Immature natural killer cell (primary cell): ENCODE measurements around the gene ROR2. TPM values are rescaled to one million over a fixed set of nuclear protein-coding genes. Genes with fewer than 3 reads are reported as not detected.

Experiments used
- DNase-seq, 3 donors: peaks; one replicate each; pipeline ENCODE4 v3.0.0; 2022; ENCODE audit warnings: mixed read lengths in 1 of 3
- H3K27ac Mint-ChIP-seq, 6 donors: one replicate each; pipeline ENCODE4 v1.8.0; 2020; ENCODE audit warnings: mixed read lengths in 6 of 6, mild to moderate bottlenecking in 5 of 6, inconsistent platforms in 4 of 6, moderate library complexity in 3 of 6
- H3K27me3 Mint-ChIP-seq, 3 donors: one replicate each; pipeline ENCODE4 v1.8.0; 2020 to 2021; ENCODE audit warnings: low read depth in 3 of 3, mild to moderate bottlenecking in 3 of 3, mixed read lengths in 3 of 3, moderate library complexity in 3 of 3, inconsistent platforms in 1 of 3
- H3K36me3 Mint-ChIP-seq, 3 donors: one replicate each; pipeline ENCODE4 v1.8.0; 2020; ENCODE audit warnings: mixed read lengths in 3 of 3, inconsistent platforms in 2 of 3, mild to moderate bottlenecking in 2 of 3
- H3K4me1 Mint-ChIP-seq, 2 donors: one replicate each; pipeline ENCODE4 v1.8.0; 2020; ENCODE audit warnings: inconsistent platforms in 2 of 2, mild to moderate bottlenecking in 2 of 2, mixed read lengths in 2 of 2, moderate library complexity in 1 of 2
- H3K4me3 Mint-ChIP-seq, 5 donors: one replicate each; pipeline ENCODE4 v1.8.0; 2020; ENCODE audit warnings: mild to moderate bottlenecking in 5 of 5, mixed read lengths in 5 of 5, inconsistent platforms in 3 of 5, moderate library complexity in 3 of 5
- H3K9me3 Mint-ChIP-seq, 6 donors: one replicate each; pipeline ENCODE4 v1.8.0; 2020; ENCODE audit warnings: mild to moderate bottlenecking in 6 of 6, mixed read lengths in 6 of 6, inconsistent platforms in 4 of 6, moderate library complexity in 3 of 6
- polyA plus RNA-seq, 3 donors: library from polyadenylated mRNA; unstranded; fragments of 300-500 nt; fragmentation: Illumina TruSeq; gene quantifications; one replicate each; pipeline ENCODE4 v1.2.3, GENCODE V29; 2021

ROR2 gene
- polyA plus RNA-seq, 3 donors from 2014 or later, result not detected

GRCh38 chr9:91766315-91767069 lies 183.5 kb downstream of the ROR2 start:
- DNase-seq, result no peak
- Mint-ChIP-seq H3K27me3 (peaks cover 5 to 14% (median 5%) of the 10 kb centered on the region in 3 donors), H3K36me3 (no peaks in the 10 kb centered on the region), H3K4me3 (no peak overlapping the region), H3K9me3 (peaks cover 0 to 3% (median 0%) of the 10 kb centered on the region in 6 donors), H3K27ac (no peak overlapping the region), H3K4me1 (no peaks in the 10 kb centered on the region)

GRCh38 chr9:91765296-91765695 lies 184.7 kb downstream of the ROR2 start:
- H3K36me3 Mint-ChIP-seq, result no peaks in the 10 kb centered on the region
- no peaks in the 10 kb centered on the region for H3K4me1 Mint-ChIP-seq
- peaks cover 5 to 14% (median 5%) of the 10 kb centered on the region in 3 donors for H3K27me3 Mint-ChIP-seq
- DNase-seq, result no peak
- H3K9me3 Mint-ChIP-seq, result peaks cover 0 to 3% (median 0%) of the 10 kb centered on the region in 6 donors
- H3K4me3 Mint-ChIP-seq, result no peak overlapping the region
- H3K27ac Mint-ChIP-seq, result no peak overlapping the region

DNA sequence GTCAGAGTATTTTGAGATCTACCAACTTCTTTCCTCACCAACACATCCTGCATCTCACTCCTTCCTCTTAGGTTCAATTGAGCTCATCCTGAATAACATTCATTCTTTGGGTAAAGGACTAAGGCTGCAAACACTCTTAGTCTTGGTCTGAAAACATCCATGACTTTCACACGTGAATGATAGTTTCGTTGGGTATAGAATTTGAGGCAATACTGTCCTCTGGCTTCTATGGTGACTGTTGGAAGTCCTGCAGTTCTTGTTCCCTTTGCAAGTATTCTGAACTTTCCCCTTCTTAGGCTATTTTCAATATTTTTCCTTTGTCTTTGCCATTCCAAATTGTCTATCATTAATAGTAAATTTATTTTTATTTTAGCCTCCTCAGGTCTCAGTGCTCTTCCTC lies 185.4 kb downstream of the ROR2 start:
- Mint-ChIP-seq H3K9me3 (peaks cover 0 to 3% (median 0%) of the 10 kb centered on the region in 6 donors), H3K27ac (no peak overlapping the region), H3K27me3 (peaks cover 5 to 16% (median 5%) of the 10 kb centered on the region in 3 donors), H3K4me1 (no peaks in the 10 kb centered on the region), H3K4me3 (no peak overlapping the region), H3K36me3 (no peaks in the 10 kb centered on the region)
- DNase-seq, result no peak

DNA sequence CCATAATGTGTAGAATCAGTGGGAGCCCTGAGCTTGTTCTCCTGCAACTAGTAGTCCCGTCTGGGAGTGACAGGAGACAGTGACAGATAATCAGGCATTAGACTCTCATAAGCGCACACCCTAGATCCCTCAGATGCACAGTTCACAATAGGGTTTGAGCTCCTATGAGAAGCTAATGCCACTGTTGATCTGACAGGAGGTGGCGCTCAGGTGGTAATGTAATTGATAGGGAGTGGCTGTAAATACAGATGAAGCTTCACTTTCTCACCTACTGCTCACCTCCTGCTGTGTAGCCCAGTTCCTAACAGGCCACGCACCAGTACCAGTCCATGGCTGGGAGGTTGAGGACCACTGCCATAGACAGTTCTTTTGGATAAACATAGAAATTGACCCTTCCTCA lies 188.7 kb downstream of the ROR2 start:
- no peak overlapping the region for H3K27ac Mint-ChIP-seq
- peaks cover 0 to 16% (median 5%) of the 10 kb centered on the region in 3 donors for H3K27me3 Mint-ChIP-seq
- no peak overlapping the region for H3K4me3 Mint-ChIP-seq
- no peaks in the 10 kb centered on the region for H3K4me1 Mint-ChIP-seq
- no peak for DNase-seq
- peaks cover 0 to 2% (median 0%) of the 10 kb centered on the region in 6 donors for H3K9me3 Mint-ChIP-seq
- H3K36me3 Mint-ChIP-seq, result no peaks in the 10 kb centered on the region

- no peaks in the 10 kb centered on the region for H3K36me3 Mint-ChIP-seq
- no peaks in the 10 kb centered on the region for H3K4me1 Mint-ChIP-seq
- H3K9me3 Mint-ChIP-seq, result peaks cover 0 to 2% (median 0%) of the 10 kb centered on the region in 6 donors
- peaks cover 0 to 12% (median 5%) of the 10 kb centered on the region in 3 donors for H3K27me3 Mint-ChIP-seq
- DNase-seq, result no peak
- no peak overlapping the region for H3K27ac Mint-ChIP-seq
- H3K4me3 Mint-ChIP-seq, result no peak overlapping the region
These were observed 189.1 kb downstream of the ROR2 start for GRCh38 chr9:91760906-91761305.

DNA sequence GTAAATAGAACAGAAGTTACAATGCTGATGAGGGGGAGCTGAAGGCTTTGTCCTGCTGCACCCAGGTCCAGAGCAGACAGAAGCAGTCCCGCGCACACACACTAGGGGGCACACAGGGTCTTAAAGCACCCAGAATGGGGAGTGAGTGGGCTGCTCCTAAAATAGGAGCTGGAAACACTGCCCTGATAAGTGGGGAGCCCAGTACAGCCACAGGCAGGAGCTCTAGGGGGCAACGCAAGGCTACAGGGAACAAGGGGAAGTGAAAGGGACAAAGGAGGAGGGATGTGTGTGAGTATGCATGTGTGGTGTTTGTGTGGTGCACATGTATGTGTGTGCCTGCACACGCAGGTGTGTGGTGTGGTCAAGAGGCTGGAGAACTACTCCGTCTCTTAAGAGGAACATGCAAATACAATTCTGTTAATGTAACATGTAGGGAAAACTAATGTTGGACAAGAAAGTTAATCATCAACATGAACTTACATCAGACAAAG lies 191.5 kb downstream of the ROR2 start:
- Mint-ChIP-seq H3K4me1 (no peaks in the 10 kb centered on the region), H3K4me3 (no peak overlapping the region), H3K27me3 (peaks cover 0 to 9% (median 3%) of the 10 kb centered on the region in 3 donors), H3K27ac (no peak overlapping the region), H3K36me3 (no peaks in the 10 kb centered on the region), H3K9me3 (peaks cover 0 to 2% (median 0%) of the 10 kb centered on the region in 6 donors)
- DNase-seq, result peak in 1 of 3 donors; percentile 5

GRCh38 chr9:91757782-91758181 lies 192.2 kb downstream of the ROR2 start:
- H3K27me3 Mint-ChIP-seq, result peaks cover 0 to 9% (median 3%) of the 10 kb centered on the region in 3 donors
- no peaks in the 10 kb centered on the region for H3K36me3 Mint-ChIP-seq
- no peak overlapping the region for H3K4me3 Mint-ChIP-seq
- no peaks in the 10 kb centered on the region for H3K4me1 Mint-ChIP-seq
- DNase-seq, result no peak
- no peak overlapping the region for H3K27ac Mint-ChIP-seq
- no peaks in the 10 kb centered on the region for H3K9me3 Mint-ChIP-seq

DNA sequence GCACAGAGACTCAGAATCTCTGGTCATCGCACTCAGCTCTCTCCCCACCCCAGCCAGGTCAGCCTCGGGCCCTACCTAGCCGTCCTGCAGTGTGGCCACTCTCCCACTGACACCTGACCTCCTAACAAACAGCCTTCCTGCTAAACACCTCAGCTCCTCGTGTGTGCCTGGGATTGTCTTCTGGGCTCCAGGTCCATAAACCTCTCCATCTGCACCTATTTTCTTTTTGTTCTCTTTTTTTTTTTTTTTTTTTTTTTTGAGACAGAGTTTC lies 193.6 kb downstream of the ROR2 start:
- Mint-ChIP-seq H3K36me3 (no peaks in the 10 kb centered on the region), H3K4me1 (no peaks in the 10 kb centered on the region), H3K9me3 (no peaks in the 10 kb centered on the region), H3K27me3 (peaks cover 2 to 7% (median 4%) of the 10 kb centered on the region in 3 donors), H3K27ac (no peak overlapping the region), H3K4me3 (no peak overlapping the region)
- DNase-seq, result no peak

- H3K9me3 Mint-ChIP-seq, result no peaks in the 10 kb centered on the region
- H3K27ac Mint-ChIP-seq, result no peak overlapping the region
- H3K36me3 Mint-ChIP-seq, result no peaks in the 10 kb centered on the region
- no peak for DNase-seq
- H3K4me1 Mint-ChIP-seq, result no peaks in the 10 kb centered on the region
- no peak overlapping the region for H3K4me3 Mint-ChIP-seq
- H3K27me3 Mint-ChIP-seq, result peaks cover 2 to 9% (median 4%) of the 10 kb centered on the region in 3 donors
These were observed 194.1 kb downstream of the ROR2 start for GRCh38 chr9:91755761-91756509.

- Mint-ChIP-seq H3K27me3 (peaks cover 4 to 8% (median 4%) of the 10 kb centered on the region in 3 donors), H3K4me1 (no peaks in the 10 kb centered on the region), H3K9me3 (no peaks in the 10 kb centered on the region), H3K36me3 (no peaks in the 10 kb centered on the region), H3K4me3 (no peak overlapping the region), H3K27ac (no peak overlapping the region)
- DNase-seq, result no peak
These were observed 196.3 kb downstream of the ROR2 start for GRCh38 chr9:91753711-91754110.

- no peak for DNase-seq
- H3K9me3 Mint-ChIP-seq, result no peaks in the 10 kb centered on the region
- H3K27me3 Mint-ChIP-seq, result peaks cover 1 to 12% (median 4%) of the 10 kb centered on the region in 3 donors
- no peaks in the 10 kb centered on the region for H3K4me1 Mint-ChIP-seq
- no peaks in the 10 kb centered on the region for H3K36me3 Mint-ChIP-seq
- no peak overlapping the region for H3K27ac Mint-ChIP-seq
- H3K4me3 Mint-ChIP-seq, result no peak overlapping the region
These were observed 198.1 kb downstream of the ROR2 start for GRCh38 chr9:91751922-91752321.

- Mint-ChIP-seq H3K4me3 (no peak overlapping the region), H3K9me3 (no peaks in the 10 kb centered on the region), H3K27ac (no peak overlapping the region), H3K4me1 (no peaks in the 10 kb centered on the region), H3K27me3 (peaks cover 1 to 12% (median 4%) of the 10 kb centered on the region in 3 donors), H3K36me3 (no peaks in the 10 kb centered on the region)
- no peak for DNase-seq
These were observed 199.7 kb downstream of the ROR2 start for GRCh38 chr9:91750343-91750742.

- no peak overlapping the region for H3K4me3 Mint-ChIP-seq
- peaks cover 0 to 8% (median 2%) of the 10 kb centered on the region in 3 donors for H3K27me3 Mint-ChIP-seq
- no peaks in the 10 kb centered on the region for H3K36me3 Mint-ChIP-seq
- H3K9me3 Mint-ChIP-seq, result no peaks in the 10 kb centered on the region
- no peak overlapping the region for H3K27ac Mint-ChIP-seq
- no peak for DNase-seq
- H3K4me1 Mint-ChIP-seq, result no peaks in the 10 kb centered on the region
These were observed 203.1 kb downstream of the ROR2 start for GRCh38 chr9:91746904-91747303.

DNA sequence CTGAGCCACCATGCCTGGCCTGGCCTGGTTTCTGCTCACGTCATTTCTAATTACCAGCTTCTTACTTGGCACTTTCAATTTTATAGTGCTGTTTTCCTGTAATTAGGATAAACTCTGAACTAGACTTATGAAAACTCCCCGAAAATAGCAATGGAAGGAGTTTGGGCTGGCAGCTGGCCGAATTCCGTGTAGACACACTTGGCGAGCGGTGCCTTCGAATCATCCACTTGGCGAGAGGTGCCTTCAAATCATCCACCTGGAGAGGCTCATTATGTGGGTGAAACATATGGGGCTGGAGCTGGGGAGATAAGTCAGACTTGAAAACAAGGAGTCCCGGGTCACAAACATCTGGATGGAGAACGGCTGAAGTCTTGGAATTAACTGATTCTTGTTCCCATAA lies 203.7 kb downstream of the ROR2 start:
- no peak for DNase-seq
- no peaks in the 10 kb centered on the region for H3K9me3 Mint-ChIP-seq
- no peaks in the 10 kb centered on the region for H3K4me1 Mint-ChIP-seq
- H3K27ac Mint-ChIP-seq, result no peak overlapping the region
- peaks cover 0 to 8% (median 2%) of the 10 kb centered on the region in 3 donors for H3K27me3 Mint-ChIP-seq
- no peak overlapping the region for H3K4me3 Mint-ChIP-seq
- H3K36me3 Mint-ChIP-seq, result no peaks in the 10 kb centered on the region
